ENCODE results near the gene TMEM45A.

- TF ChIP-seq POLR2A (IDR thresholded peaks at IDR 0.05) = no peak
- no peak for TF ChIP-seq CTCF (IDR thresholded peaks at IDR 0.05)
Observed at GRCh38 chr3:100621251-100621650, 128.8 kb downstream of the TMEM45A start.
